ENCODE results near the gene TSG101.

- TF ChIP-seq, protein P1, sequence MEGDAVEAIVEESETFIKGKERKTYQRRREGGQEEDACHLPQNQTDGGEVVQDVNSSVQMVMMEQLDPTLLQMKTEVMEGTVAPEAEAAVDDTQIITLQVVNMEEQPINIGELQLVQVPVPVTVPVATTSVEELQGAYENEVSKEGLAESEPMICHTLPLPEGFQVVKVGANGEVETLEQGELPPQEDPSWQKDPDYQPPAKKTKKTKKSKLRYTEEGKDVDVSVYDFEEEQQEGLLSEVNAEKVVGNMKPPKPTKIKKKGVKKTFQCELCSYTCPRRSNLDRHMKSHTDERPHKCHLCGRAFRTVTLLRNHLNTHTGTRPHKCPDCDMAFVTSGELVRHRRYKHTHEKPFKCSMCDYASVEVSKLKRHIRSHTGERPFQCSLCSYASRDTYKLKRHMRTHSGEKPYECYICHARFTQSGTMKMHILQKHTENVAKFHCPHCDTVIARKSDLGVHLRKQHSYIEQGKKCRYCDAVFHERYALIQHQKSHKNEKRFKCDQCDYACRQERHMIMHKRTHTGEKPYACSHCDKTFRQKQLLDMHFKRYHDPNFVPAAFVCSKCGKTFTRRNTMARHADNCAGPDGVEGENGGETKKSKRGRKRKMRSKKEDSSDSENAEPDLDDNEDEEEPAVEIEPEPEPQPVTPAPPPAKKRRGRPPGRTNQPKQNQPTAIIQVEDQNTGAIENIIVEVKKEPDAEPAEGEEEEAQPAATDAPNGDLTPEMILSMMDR (IDR thresholded peaks at IDR 0.05): no peak
- TF ChIP-seq POLR2A (IDR thresholded peaks at IDR 0.05) (no peak), POLR2AphosphoS5 (IDR thresholded peaks at IDR 0.05; ENCODE audit: insufficient read depth in 1 of 2, low read depth in 1 of 2) (no peak)
Measured at GRCh38 chr11:18479063-18479462, 47.7 kb downstream of the TSG101 start.
